ENCODE results near the gene RASSF3.
"Not testable (repeated sequence)": the region's sequence is repeated elsewhere in the genome, so short reads cannot be mapped to it uniquely, and the experiment has no call there.

The RASSF3 gene

DNA sequence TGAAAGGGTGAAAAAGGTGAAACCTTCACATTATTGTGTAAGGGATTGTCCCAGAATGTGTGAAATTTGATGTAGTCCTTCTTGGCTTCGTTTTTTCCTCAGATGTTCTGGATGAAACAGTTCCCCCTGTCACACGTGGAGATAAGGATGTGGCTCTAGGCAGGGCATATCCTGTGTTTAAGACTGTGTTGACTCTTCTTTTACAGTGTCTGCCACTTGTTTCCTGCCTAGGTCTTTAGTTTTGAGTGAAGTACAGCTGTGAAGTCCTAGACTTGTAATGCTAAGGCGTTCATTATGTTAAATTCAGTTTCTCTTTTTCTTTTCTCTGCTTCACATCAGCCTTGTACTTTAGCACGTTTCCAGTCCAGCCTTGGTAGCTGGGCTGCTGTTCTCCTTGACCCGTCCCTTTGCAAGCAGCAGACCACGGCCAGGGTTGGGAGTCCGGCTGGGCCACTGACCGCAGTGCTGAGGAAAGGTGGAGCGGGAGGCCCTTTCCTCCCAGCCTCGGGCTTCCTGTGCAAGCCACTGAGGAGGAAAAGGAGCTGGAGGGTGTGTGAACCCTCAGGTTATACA, 59.1 kb downstream of the RASSF3 start:
- no peak for DNase-seq (ENCODE audit: low spot score)

DNA sequence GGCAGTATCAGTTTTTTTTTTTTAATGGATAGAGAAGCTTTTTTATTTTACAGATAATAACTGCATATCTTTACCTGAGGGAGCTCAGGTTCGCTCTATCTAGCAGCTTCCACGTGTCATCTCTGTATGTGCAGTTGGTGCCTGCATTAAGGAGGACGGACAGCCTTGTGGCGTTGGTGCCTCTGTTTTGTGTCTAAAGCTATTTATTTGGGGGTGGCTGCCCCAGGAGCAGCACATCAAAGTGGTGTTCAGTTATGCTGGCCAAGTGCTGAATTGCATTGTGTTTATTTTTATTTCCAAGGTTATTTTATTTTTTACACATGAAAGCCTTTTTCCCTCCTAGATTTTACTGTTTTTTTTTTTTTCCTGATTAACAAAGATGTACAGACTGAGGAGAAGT, 59.7 kb downstream of the RASSF3 start:
- no peak for DNase-seq (ENCODE audit: low spot score)

DNA sequence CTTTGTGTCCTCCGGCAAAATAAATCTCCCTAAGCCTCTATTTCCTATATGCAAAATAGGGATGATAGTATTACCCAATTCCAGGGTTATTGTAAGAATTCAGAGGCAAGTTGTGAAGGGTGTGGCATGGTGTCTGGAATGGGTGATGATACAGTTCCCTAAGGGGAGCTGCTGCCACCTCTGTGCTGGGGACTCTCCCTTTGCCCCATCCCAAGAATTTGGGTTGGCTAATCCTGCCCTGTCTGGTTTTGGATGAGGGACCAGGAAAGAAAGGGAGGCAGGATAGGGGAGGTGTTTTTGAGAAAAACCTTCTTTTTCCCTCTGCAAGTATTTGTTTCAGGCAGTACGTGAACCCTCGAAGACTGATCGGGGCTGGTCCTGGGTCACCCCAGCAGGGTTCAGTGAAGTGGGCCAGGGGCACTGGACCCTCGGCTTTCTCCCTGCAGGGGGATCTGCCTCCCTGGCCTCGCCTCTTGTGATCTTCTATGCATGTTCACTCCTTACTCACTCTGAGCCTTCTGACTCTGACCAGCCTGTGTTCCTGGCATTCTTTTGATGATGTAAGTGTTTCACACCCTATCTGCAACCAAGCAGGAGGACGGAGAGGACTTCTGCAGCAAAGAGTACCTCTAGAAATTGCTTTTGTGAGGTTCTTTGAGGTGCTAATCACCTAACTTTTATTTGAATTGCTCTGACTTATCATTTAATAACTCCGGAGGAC, 60.8 kb downstream of the RASSF3 start:
- DNase-seq (ENCODE audit: low spot score), result peak; percentile 73

DNA sequence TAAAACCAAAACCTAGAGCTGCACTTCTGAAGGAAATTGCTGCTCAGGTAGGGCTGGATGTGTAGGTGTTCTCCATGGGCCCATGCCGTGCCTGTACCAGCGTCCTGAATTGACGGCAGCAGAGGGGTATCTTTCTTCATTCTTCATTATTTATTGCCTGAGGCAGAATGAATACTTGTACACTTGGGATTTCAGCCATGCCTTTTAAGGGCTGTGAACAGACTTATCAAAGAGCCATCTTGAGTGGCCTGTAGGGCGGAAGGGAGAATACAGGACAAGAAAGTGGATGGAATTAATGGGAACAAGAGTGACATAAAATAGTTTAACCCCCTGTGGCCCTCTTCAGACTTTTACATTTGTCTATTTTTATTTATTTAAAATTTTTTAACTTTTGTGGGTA, 61.4 kb downstream of the RASSF3 start:
- no peak for DNase-seq (ENCODE audit: low spot score)

DNA sequence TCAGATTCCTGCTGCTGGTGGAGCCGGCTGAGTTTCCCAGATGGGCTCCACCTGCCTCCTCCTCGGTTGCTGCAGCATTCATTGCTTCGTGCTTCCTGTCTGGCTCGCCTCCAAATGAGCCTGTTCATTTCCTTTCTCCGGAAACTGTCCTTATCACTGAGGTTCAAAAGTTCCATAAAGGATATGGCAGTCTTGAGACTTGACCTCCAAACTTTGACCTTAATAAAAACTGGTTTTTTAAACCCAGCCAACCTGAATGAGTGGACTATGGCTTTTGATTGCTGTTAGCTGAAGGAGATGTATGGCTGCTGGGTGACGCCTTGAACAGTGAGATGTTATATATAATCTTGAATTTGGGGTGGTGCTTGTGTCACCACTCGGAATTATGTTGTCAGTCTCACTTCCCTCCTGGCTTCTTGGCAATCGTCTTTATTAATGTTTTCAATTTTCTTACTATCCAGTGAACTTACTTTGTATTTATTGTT, 62.7 kb downstream of the RASSF3 start:
- peak; percentile 94 for DNase-seq (ENCODE audit: low spot score)

DNA sequence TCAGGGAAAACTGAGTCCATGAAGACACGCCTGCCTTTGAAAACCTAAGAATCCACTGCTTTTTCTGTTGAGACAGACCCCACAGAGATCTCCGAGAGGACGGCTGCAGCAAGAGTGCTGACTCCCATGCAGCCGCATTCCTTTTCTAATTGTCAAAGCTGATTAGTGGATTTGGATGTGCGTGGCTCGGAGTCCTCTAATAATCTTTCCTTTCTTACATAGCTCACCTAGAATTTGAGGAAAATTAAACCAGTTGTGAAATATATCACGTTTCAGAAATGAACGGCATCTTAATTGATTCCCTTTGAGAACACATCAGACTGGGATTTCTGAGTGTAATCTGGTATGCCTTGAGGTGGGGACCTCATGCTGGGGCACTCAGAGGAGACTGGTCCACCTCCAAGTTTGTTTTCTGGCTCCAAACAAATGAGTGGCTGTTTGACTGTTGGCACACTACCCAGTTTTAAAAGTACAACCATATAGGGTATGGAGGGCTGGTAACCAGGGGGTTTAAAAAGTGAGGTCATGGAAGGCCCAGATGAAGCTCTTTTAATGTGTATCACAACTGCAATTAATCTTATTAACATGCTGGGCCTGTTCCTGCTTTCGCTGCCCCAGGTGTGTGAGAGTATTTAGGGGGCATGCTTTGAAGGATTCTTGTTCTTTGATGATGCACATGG, 63.3 kb downstream of the RASSF3 start:
- DNase-seq (ENCODE audit: low spot score), result no peak

DNA sequence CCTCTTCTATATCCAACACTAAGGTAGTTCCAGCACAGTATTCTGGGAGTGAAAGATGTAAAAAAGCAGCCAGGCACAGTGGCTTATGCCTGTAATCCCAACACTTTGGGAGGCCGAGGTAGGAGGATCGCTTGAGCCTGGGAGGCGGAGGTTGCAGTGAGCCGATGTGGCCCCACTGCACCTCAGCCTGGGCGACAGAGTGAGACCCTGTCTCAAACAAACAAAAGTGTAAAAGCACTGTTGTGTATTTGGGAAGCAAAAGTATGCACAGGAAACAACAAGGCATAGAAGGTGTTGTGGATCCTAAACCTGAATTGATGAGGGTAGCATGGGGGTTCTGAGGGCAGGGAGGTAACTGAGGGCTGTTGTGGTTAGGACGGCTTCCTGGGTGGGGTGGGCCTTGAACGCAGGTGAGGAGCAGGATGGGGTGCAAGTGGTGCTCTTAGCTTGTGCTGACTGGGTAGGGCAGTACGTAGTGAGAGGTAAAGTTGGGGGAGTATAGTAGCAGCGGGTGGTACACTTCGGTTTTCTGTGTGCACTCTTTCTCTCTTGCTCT, 64.2 kb downstream of the RASSF3 start:
- DNase-seq (ENCODE audit: low spot score), result no peak

DNA sequence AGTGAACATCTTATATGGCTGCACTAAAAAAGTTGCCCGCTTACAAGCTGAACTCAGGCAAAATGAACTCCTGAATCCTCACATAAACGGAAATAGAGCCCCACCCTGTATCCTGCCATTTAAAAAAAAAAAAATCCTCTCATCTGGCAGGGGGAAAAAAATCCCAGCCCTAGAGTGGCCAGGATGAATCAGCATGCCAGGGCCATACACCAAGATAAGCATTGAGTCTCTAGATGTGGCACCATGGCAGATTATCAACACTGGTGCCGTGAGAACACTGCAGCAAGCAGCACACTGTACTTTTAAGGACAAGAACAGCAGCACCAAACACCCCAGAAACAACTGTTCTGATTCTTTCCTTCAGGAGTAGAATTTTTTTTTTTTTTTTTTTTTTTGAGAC, 65.5 kb downstream of the RASSF3 start:
- peak; percentile 86 for DNase-seq (ENCODE audit: low spot score)

DNA sequence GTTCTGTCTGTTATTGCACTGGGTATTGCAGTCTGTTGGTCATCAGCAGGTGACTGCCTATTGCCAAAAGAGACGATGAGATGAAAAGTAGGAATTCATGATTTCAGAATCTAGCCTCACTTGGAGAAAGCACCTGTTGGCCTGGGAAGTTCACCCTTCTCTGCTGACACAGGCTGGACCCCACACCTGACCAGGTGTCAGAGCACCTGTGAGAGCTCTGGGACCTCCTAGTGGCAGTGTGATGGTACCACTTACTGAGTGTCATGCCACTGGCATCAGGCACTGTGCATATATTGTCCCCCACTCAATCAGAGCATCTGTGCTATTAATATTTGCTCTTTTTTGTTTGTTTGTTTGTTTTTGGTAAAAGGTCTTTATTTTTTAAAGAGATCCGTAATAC, 68.0 kb downstream of the RASSF3 start:
- no peak for DNase-seq (ENCODE audit: low spot score)

DNA sequence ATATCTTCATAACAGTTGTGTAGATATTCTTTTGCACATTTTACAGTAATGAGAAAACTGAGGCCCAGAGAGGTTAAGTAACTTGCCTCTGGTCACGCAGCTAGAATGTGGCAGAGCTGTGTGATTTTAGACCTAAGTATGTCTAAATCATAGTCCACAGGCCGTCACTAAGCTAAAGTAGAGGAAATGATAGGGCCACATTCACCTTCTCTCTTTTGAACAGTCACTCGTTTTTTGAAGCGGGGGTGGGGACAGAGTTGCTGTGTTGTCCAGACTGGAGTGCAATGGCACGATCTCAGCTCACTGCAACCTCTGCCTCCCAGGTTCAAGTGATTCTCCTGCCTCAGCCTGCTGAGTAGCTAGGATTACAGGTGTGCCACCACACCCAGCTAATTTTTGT, 68.5 kb downstream of the RASSF3 start:
- DNase-seq (ENCODE audit: low spot score), result no peak

DNA sequence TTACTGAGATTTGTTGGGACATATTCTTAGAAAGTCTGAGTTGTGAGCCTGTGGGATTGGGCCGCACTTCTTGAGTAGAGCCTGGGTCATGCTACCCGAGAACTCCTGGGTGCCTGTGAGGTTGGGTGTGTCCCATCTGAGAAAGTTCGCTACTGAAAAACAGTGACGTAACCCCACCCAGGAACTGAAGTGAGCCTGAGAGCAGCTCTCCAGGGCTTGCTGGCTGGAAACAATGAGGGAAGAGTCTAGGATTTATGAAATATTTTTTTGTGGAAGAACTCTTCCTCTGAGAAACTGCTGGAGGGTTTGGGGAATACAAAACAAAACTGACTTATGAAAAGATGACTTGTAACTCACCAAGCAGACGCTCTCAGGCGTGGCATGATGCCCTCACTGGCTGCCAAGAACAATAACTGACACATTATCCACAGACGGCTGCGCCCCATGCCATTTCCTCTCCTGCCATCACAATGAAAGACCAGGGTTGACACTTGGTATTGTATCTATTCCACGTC, 69.2 kb downstream of the RASSF3 start:
- DNase-seq (ENCODE audit: low spot score), result peak; percentile 86

DNA sequence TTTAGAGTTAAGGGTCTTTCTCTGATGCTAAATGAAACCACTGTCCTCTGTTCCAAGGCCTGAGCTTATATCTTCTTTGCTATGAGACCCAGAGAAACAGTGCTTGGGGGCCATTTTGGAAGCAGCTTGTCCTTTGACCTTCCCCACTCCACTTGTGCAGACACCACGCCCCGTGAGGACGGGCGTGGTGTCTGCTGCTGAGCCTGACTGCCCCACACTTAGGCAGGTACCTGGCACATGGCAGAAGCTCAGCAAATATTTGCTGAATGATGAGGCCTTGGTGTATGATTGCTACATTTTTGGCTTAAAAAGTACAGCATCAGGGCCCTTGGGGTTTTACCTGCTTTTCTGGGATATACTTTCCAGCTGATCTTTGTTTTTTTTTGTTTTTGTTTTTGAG, 69.9 kb downstream of the RASSF3 start:
- peak; percentile 72 for DNase-seq (ENCODE audit: low spot score)

DNA sequence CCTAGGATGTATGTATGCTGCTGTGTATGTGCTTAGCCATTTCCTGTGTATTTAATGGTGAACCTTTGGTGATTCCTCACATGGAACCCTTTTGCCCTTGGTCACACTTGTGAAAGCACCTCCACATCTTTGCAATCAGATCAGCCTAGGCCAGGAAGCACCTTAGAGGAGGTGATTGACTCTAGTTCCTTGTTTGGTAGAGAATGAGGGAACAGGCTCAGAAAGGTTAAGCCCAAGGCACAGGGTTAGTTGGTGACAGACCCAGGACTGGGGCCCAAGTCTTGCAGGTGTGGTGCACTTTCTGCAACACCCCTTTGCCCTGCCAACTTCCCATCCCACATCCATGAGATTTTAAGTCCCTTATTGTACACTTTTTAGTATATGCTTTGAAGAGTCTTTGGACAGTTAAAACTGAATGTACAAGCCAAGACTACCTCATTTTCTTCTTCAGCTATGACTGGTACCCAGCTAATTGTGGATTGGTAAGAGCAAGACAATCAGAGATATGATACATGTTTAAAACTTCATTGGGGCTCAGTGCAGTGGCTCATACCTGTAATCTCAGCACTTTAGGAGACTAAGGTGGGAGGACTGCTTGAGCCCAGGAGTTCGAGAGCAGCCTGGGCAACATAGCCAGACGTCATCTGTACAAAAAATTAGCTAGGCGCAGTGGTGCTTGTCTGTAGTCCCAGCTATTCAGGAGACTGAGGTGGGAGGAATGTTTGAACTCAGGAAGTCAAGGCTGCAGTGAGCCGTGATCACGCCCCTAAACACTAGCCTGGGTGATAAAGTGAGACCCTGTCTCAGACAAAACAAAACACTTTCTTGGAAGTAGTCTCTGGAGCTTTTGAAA, 71.1 kb downstream of the RASSF3 start:
- DNase-seq (ENCODE audit: low spot score), result no peak

DNA sequence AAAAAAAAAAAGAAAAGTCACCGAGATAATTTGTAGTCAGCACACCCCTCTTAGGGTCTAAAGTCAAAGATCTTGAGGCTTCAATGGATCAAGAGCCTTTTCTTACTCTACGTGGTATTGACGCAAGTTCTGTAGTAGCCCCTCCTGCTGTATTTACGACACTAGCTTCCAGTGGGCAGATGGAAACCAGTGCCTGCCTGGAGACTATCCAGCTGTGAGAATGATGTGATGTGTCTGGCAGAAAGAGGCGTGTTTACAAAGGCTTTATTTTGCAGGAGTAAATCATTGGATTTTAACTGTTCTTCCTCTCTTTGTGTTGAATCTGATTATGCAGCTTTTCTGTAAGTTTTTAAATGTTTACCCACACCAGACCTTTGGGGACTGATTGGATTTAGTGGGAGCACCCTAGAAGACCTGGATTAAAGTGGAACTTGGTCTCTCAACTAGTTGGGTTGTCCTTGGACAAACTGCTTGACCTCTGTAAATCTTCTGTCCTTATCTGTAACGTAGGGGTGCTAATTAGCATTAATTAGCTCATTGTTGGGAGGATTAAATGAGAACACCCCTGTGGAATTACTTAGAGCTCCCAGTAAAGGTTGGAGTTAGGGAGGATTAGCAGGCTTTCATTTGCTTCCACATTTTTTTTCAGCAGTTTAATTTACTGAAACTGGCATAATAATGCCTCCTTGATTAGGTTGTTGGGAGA, 72.4 kb downstream of the RASSF3 start:
- DNase-seq (ENCODE audit: low spot score), result no peak

DNA sequence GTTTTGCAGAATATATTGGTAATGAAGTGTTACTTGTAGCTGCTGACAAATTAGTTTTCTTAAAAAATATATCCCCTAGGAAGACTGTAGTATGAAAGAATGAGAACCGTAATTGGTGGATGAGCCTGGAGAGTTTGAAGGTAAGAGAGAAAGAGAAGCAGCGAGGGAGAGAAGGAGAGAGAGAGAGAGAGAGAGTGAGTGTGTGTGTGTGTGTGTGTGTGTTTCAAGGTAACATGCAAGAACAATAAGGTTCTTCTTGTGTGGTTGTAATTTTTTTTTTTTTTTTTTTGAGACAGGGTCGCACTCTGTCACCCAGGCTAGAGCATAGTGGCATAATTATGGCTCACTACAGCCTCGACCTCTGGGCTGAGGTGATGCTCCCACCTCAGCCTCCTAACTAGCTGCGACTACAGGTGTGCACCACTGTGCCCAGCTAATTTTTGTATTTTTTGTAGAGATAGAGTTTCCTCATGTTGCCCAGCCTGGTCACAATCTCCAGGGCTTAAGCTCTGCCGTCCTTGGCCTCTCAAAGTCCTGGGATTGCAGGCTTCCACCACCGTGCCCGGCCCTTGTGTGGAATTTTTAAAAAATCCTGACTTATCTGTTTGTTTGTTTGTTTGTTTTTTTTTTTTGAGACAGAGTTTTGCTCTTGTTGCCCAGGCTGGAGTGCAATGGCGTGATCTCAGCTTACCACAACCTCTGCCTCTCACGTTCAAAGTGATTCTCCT, 73.7 kb downstream of the RASSF3 start:
- no peak for DNase-seq (ENCODE audit: low spot score)

DNA sequence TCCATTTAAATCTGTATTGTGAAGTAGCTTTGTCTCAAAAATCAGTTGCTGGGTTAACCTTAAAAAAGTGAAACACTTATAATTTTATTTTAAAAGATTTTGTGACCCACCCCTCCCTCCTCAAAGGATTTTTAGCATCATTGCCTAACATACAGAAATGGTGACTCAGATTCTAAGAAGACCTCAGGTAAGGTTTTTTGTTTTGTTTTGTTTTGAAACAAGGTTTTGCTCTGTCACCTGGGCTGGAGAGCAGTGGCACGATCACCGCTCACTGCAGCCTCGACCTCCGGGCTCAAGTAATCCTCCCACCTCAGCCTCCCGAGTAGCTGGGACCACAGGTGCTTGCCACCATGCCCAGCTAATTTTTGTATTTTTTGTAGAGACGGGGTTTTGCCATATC, 74.8 kb downstream of the RASSF3 start:
- no peak for DNase-seq (ENCODE audit: low spot score)

DNA sequence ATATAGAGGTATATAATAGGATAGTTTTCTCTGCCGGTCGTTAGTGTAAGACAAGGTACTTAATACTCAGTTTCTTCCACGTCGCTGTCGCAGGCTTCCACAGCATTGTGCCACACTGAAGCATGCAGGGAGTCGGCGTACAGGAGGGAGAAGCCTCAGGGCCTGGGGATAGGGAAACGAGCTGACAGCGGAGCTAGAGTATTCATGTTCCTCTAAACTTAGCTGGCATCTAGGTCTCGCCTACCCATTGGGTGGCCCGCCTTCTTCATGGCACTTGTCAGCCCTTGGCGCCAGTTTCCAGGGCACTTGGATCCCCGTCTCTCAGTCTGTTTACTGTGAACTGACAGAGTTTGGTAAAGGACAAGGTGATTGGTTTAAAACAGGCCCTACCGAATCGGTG, 75.3 kb downstream of the RASSF3 start:
- no peak for DNase-seq (ENCODE audit: low spot score)

DNA sequence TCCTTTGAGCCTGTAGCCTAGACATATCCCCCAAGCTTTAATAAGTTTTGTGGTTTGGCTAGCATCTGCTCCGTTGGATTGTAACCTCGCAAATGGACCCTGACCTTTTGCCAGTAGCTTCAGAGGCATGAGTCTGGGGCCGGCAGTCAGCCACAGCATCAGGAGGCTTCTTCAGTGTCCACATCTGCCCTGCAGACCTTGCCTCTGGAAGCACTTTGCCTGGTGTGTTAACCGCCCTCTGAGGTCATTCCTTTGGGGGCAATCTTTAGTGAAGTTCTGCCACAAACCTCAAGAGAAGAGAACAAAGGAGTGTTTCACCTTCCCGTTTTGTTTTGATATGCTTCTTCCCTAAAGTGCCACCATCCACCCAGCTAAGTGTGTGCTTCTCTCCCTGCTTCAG, 77.5 kb downstream of the RASSF3 start:
- DNase-seq (ENCODE audit: low spot score), result no peak

DNA sequence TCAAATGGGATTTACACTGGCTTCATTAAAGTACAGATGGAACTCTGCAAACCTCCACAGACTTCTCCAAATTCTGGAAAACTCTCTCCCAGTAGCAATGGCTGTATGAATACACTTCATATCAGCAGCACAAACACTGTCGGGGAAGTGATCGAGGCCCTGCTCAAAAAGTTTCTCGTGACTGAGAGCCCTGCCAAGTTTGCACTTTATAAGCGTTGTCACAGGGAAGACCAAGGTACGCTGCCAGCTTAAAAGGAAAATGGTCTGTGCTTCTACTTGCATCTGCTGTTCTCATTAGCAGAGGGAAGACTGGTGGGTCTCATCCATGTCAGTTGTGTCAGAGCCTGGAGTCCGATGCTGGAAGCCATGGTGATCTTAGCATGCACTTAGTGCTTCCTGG, 77.9 kb downstream of the RASSF3 start:
- no peak for DNase-seq (ENCODE audit: low spot score)

DNA sequence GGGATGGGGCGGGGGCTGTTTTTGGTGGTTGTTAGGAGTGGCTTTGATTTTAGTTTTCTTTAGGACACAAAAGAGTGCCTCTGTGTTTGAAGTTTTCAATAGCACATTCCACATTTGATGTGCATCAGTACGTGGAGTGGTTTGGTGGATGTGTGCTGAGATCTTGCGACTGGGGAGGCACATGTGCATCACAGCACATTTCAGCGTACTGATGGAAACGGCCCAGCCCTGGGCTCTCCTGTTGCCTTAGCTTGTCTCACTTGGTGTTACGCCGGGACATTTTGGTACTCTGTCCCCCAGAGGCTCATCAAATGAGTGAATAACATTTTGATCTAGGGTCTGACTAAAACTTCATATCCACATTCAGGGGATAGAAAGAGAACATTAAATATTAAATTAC, 78.4 kb downstream of the RASSF3 start:
- no peak for DNase-seq (ENCODE audit: low spot score)

DNA sequence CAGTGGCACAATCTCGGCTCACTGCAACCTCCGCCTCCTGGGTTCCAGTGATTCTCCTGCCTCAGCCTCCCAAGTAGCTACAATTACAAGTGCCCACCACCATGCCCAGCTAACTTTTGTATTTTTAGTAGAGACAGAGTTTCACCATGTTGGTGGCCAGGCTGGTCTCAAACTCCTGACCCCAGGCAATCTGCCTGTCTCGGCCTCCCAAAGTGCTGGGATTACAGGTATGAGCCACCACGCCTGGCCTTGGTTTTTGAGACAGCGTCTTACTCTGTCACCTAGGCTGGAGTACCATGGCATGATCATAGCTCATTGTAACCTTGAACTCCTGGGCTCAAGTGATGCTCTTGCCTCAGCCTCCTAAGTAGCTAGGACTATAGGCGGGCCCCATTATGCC, 79.9 kb downstream of the RASSF3 start:
- DNase-seq (ENCODE audit: low spot score), result not testable (repeated sequence)
